NOMO-1 treated with dmso at 0.1 percent for 144 hours (cell line): ENCODE results near the gene MAGEB3.
"Not testable (repeated sequence)": the region's sequence is repeated elsewhere in the genome, so short reads cannot be mapped to it uniquely, and the experiment has no call there.

Experiments used
- DNase-seq: peaks from one replicate; lab custom pipeline; 2025; ENCODE audit not compliant: unreplicated experiment; lab: John Stamatoyannopoulos, UW

MAGEB3 gene

DNA sequence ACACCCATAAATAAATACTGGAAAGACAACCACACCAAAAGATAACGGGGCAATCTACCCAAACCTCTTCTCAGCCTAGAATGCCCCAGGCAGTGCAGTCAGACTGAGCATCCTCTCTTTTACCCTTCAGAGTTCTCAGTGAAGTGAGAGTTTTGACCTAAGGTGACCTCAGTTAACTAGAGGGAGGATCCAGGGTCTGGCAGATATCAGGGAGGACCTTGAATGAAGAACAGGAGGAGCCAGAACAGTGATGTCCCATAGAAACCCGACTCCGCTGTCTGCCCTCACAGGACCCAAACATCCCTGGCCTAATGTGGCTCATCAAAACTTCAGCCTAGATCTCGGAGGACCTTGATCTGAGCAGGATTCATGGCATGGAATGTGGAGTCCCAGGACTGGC is at the start of gene MAGEB3:
MAGEB3 (plus strand) TSS at position 263 of the 400 bp plus-strand sequence. CDS start 5,268 bp downstream, outside the sequence.
- no peak for DNase-seq

DNA sequence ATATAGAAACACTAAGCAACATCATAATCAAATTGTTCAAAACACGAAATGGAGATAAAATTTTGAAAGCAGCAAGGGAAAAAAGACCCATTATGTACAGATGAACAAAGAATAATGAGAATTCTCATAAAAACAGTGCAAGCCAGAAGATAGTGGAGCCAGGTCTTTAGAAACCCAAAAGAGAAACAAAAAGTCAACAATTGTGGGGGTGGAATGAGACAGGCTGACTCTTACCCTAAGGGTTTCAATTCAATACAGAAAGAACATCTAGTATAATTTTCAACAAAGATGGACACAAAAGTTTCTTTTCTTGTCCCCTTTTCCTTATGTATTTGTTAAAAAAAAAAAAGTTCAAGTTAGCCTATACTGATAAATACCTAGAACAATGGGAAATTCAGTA is 49.1 kb upstream of the MAGEB3 start:
- DNase-seq: no peak

GRCh38 chrX:30183554-30183953 is 46.9 kb upstream of the MAGEB3 start:
- no peak for DNase-seq

- no peak for DNase-seq
These were observed 40.0 kb upstream of the MAGEB3 start for GRCh38 chrX:30190426-30190825.

DNA sequence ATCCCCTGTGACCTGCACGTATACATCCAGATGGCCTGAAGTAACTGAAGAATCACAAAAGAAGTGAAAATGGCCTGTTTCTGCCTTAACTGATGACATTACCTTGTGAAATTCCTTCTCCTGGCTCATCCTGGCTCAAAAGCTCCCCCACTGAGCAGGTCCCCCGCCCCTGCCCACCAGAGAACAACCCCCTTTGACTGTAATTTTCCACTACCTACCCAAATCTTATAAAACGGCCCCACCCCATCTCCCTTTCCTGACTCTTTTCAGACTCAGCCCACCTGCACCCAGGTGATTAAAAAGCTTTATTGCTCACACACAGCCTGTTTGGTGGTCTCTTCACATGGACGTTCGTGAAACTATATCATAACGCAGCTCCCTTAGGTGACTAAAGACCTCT is 36.5 kb upstream of the MAGEB3 start:
- not testable (repeated sequence) for DNase-seq

DNA sequence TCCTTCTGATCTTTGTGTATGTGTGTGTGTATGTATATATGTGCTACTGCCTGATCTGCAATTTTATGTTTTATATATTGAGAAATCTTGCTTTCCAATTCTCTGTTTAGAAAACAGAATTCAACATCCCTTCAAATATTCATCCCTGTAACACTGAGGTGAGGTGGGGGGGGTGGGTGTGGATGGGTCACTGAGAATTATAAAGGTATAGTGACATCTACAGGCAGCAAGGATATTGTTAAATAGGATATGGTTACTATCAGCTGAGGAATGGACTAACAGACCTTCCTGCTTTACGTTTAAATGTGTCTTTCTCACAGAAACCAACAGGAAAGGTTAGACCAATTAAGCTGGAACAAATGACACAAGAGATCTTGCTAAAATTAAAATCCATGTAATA is 34.1 kb upstream of the MAGEB3 start:
- no peak for DNase-seq

- DNase-seq: no peak
These were observed 18.3 kb upstream of the MAGEB3 start for GRCh38 chrX:30212172-30212571.

GRCh38 chrX:30215357-30215843 is 15.1 kb upstream of the MAGEB3 start, which contains the start of gene MAGEB2:
Gene MAGEB2 (plus strand): TSS chrX:30215563. CDS start chrX:30218581, 3,018 bp downstream.
- no peak for DNase-seq

DNA sequence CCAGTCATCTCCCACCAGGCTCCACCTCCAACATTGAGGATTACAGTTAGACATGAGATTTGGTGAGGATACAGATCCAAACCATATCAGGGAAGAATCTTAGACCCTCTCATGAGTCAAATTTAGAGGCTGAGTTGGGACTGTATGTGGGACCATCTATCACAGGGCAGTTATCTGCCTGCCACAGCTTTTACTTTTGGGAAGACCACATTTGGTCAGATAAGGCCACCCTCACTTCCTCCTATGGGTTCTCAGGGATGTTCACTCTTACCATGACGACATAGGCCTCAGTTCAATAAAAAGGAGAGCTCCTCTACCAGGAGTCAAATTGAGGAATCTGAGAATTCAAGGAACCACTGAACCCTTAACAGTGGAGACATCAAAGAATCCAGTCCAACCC is 13.0 kb upstream of the MAGEB3 start:
- no peak for DNase-seq

- no peak for DNase-seq
These were observed 11.1 kb upstream of the MAGEB3 start for GRCh38 chrX:30219372-30219771.

DNA sequence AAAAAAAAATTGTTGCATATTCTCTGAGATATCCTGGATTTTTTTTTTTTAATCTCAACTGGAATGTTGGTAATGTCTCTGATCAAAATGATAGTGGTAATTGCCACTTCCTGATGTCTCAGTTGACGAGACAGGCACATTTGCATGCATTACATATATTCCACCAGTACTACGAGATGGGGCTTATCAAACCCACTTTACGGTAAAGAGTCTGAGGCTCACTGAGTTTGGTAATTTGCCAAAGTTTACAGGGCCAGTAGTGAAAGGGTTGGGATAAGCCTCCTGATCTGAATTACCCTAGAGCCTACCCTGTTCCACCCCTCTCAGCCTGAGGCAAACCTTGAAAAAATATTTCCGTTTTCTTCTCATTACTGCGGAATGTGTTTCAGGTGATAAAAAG is 9.8 kb upstream of the MAGEB3 start:
- no peak for DNase-seq

DNA sequence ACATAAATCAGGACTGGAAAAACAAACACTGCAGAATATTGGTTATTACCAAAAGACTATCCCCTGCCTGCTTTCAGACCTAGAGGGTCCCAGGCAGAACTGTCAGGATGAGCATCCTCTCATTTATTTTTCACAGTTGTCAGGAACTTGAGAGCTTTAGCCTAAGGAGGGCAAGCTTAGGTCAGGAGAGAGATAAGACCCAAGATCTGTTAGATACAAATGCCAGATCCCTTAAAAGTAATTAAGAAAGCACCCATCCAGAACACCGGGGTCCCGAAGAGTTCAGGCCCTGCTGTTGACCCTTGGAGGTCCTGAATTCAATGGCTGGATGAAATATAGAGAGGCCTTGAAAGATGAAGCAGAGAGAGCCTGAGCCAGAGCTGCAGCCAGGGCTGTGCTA is 5.9 kb upstream of the MAGEB3 start:
- no peak for DNase-seq

DNA sequence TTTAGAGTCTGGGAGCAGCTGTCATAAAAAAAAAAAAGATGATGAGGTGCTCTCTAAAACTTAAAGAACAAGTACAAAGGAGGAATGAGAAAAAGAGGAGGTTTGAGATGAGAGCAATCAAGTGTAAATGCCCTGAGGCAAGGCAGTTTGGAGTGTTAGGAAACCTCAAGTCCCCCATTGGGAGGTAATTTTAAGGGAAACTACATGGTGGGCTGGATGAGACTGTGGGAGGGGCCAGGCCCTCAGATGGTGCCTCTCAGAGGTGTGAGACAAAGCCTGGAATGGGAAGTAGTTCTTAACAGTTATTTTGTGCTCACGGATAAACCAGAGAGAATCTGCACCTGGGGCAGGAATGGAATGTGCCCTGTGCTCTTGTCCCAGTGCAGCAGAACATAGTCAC is 1.9 kb upstream of the MAGEB3 start:
- no peak for DNase-seq

DNA sequence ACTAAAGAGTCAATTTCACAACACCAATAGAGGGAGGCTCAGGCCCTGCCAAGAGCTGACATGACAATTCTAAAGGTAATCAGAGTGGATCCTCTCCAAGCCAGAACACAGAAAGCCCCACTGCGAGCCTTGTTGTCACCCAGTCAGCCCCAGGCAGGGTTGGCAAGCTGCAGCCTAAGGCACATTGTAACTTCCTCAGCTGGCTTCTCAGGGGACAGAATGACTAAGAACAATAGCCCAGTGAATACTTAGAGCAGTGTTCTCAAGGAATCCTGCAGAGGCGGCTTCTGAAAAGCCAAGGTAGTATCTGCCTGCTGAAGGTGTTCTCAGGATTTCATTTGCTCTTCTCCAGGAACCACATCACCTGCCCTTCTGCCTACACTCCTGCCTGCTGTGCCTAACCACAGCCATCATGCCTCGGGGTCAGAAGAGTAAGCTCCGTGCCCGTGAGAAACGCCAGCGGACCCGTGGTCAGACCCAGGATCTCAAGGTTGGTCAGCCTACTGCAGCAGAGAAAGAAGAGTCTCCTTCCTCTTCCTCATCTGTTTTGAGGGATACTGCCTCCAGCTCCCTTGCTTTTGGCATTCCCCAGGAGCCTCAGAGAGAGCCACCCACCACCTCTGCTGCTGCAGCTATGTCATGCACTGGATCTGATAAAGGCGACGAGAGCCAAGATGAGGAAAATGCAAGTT is 11.4 kb downstream of the MAGEB3 start, which contains the start of gene MAGEB4:
MAGEB4 (plus strand) TSS at position 277 of the 692 bp plus-strand sequence; CDS start at position 413, 136 bp downstream.
- DNase-seq: no peak

GRCh38 chrX:30246769-30247489 is 16.5 kb downstream of the MAGEB3 start, which contains the start of gene MAGEB1:
Gene MAGEB1 (plus strand): TSS chrX:30247146. CDS start chrX:30250494, 3,348 bp downstream.
- no peak for DNase-seq

DNA sequence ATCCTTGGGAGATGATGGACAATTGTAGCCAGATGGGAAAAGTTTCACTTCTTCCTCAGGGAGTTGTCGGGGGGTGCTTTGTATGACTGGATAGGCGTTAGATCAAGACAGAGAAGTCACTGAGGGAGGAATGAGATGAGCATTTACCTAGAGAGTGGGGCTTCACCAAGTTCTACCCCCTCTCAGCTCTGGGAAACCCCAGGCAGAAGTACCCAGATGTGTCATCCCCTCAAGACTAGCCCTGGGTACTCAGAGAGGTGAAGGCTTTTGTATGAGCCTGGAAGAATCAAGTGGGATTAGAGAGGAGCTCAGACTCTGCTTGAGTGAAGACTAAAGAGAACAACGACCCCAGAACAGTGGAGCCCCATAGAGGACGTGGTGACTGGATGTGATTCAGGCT is 18.4 kb downstream of the MAGEB3 start:
- DNase-seq: no peak

GRCh38 chrX:30253257-30253656 is 22.8 kb downstream of the MAGEB3 start:
- DNase-seq: no peak

GRCh38 chrX:30259927-30260326 is 29.5 kb downstream of the MAGEB3 start:
- DNase-seq: no peak

- DNase-seq: no peak
These were observed 30.6 kb downstream of the MAGEB3 start for GRCh38 chrX:30261012-30261411.

DNA sequence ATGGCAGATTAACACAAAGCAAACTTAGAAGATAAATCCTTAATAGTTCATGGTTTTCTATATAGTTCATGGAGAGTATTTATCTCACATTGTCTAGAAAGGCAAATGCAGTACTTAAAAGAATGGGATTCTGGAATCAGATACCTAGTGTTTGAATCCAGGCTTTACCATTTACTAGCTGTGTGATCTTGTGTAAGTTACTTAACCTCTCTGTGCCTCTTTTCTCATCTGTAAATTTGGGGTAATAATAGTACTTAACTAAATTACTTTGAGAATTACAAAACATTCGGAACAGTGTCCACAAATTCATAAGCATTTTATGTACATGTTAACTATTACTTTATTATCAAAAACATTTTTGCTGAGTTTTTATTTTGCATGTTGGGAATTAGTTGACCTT is 32.3 kb downstream of the MAGEB3 start:
- DNase-seq: no peak

GRCh38 chrX:30270639-30271038 is 40.2 kb downstream of the MAGEB3 start:
- DNase-seq: no peak

DNA sequence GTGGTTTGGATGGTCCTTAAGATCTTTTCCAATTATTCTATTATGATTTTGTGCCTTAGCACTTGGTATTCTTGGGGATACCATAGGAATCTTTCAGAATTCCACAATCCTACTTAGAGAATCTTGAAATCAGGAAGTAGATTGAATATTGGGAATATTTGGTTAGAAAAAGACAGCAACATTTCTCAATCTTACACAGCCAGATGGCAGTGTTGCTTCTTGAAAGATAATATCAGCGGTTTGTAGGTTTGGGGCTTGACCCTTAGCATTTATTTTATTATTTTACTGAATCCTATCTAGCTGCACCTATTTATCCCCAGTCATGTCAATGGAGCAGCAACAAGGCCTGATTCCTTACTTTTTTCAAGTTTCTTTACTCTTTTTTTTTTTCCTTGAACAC is 45.0 kb downstream of the MAGEB3 start:
- DNase-seq: no peak
